GM12878 (cell line): ENCODE data around the gene KIAA0930. TPM values are rescaled to one million over a fixed set of nuclear protein-coding genes. Genes with fewer than 3 reads are reported as not detected.

Experiments used
- BACH1 ChIP-seq: fragments of 450-650 bp; IDR thresholded peaks from 2 replicates; pipeline ENCODE4 v1.6.1; 2017; ENCODE audit warnings: mild to moderate bottlenecking, borderline replicate concordance
- BCLAF1 ChIP-seq: fragments of 450-650 bp; IDR thresholded peaks from 2 replicates; pipeline ENCODE4 v1.6.1; 2017; ENCODE audit warnings: antibody characterized with exemption, mild to moderate bottlenecking, moderate library complexity
- BRCA1 ChIP-seq: IDR thresholded peaks from 2 replicates; pipeline ENCODE4 v1.6.1; 2011; ENCODE audit warnings: low read depth, low read length, improper control_type of control experiment
- CBX5 ChIP-seq: sonication (generic); IDR thresholded peaks from 2 replicates; pipeline ENCODE4 v1.6.1; 2016; ENCODE audit warnings: low read depth, moderate library complexity, mild to moderate bottlenecking, inconsistent platforms
- CHD4 ChIP-seq: fragments of 200-600 bp; sonication (generic); IDR thresholded peaks from 2 replicates; pipeline ENCODE4 v1.6.1; 2016; ENCODE audit warnings: mild to moderate bottlenecking
- CREB1 ChIP-seq: IDR thresholded peaks from 2 replicates; pipeline ENCODE4 v1.6.1; 2012; ENCODE audit warnings: low read depth, mild to moderate bottlenecking, inconsistent platforms
- CTCF ChIP-seq, 3 experiments: IDR thresholded peaks in 2 of 3; conservative IDR thresholded peaks in 1 of 3; 2 replicates each; pipeline ENCODE4 v1.5.1; 2011; ENCODE audit warnings: low read depth in 3 of 3, low read length in 3 of 3, mild to moderate bottlenecking in 3 of 3, control low read depth in 2 of 3, moderate library complexity in 2 of 3, inconsistent platforms in 1 of 3, mixed read lengths in 1 of 3; ENCODE audit not compliant: control insufficient read depth in 2 of 3, insufficient read depth in 1 of 3; ENCODE audit errors: extremely low read depth in 1 of 3
- ESRRA ChIP-seq: IDR thresholded peaks from 2 replicates; pipeline ENCODE4 v1.6.1; 2012; ENCODE audit warnings: mild to moderate bottlenecking, low read length, improper control_type of control experiment
- FOXK2 ChIP-seq: fragments of 450-650 bp; IDR thresholded peaks from 2 replicates; pipeline ENCODE4 v1.6.1; 2017; ENCODE audit warnings: mild to moderate bottlenecking, moderate library complexity
- FOXM1 ChIP-seq: IDR thresholded peaks from 2 replicates; pipeline ENCODE4 v1.6.1; 2012; ENCODE audit warnings: low read depth, mild to moderate bottlenecking, inconsistent platforms, low read length, moderate library complexity
- IRF4 ChIP-seq: IDR thresholded peaks from 2 replicates; pipeline ENCODE4 v1.6.1; 2011; ENCODE audit warnings: low read depth, low read length
- JUNB ChIP-seq: IDR thresholded peaks from 2 replicates; pipeline ENCODE4 v1.6.1; 2016; ENCODE audit warnings: antibody characterized with exemption, mild to moderate bottlenecking
- MTA3 ChIP-seq: IDR thresholded peaks from 2 replicates; pipeline ENCODE4 v1.6.1; 2012; ENCODE audit warnings: low read length, inconsistent platforms, borderline replicate concordance
- NR2C2 ChIP-seq: IDR thresholded peaks from 2 replicates; pipeline ENCODE4 v1.6.1; 2011; ENCODE audit warnings: borderline replicate concordance, low read depth; ENCODE audit not compliant: control insufficient read depth, insufficient read length
- PML ChIP-seq: IDR thresholded peaks from 2 replicates; pipeline ENCODE4 v1.6.1; 2012; ENCODE audit warnings: low read length, inconsistent platforms
- POLR2AphosphoS5 ChIP-seq: IDR thresholded peaks from 2 replicates; pipeline ENCODE4 v1.6.1; 2011; ENCODE audit warnings: mild to moderate bottlenecking, low read length, inconsistent platforms
- RAD51 ChIP-seq: fragments of 450-650 bp; IDR thresholded peaks from 2 replicates; pipeline ENCODE4 v1.6.1; 2016; ENCODE audit warnings: moderate library complexity, mild to moderate bottlenecking, inconsistent platforms
- RBBP5 ChIP-seq: fragments of 200-600 bp; sonication (generic); conservative IDR thresholded peaks from 2 replicates; pipeline ENCODE4 v1.6.1; 2016
- RELA ChIP-seq: fragments of 450-650 bp; IDR thresholded peaks from 2 replicates; pipeline ENCODE4 v1.8.0; 2014; ENCODE audit warnings: borderline replicate concordance; ENCODE audit not compliant: partially characterized antibody
- SIN3A ChIP-seq: IDR thresholded peaks from 2 replicates; pipeline ENCODE4 v1.6.1; 2012; ENCODE audit warnings: low read depth, low read length, improper control_type of control experiment
- SIX5 ChIP-seq: IDR thresholded peaks from 2 replicates; pipeline ENCODE4 v1.6.1; 2011; ENCODE audit warnings: mild to moderate bottlenecking, low read depth, low read length, moderate library complexity; ENCODE audit not compliant: severe bottlenecking
- SREBF2 ChIP-seq: IDR thresholded peaks from 2 replicates; pipeline ENCODE4 v1.6.1; 2012; ENCODE audit warnings: mild to moderate bottlenecking, low read length
- SUZ12 ChIP-seq: fragments of 200-600 bp; sonication (generic); IDR thresholded peaks from one replicate; pipeline ENCODE4 v1.6.1; 2018; ENCODE audit warnings: antibody characterized with exemption, mild to moderate bottlenecking; ENCODE audit not compliant: unreplicated experiment
- TCF12 ChIP-seq: IDR thresholded peaks from 2 replicates; pipeline ENCODE4 v1.6.1; 2011; ENCODE audit warnings: low read depth, mild to moderate bottlenecking, low read length
- ZNF274 ChIP-seq: IDR thresholded peaks from one replicate; pipeline ENCODE4 v1.8.0; 2011; ENCODE audit not compliant: insufficient read length, insufficient read depth
- ZNF384 ChIP-seq: IDR thresholded peaks from 2 replicates; pipeline ENCODE4 v1.6.1; 2012; ENCODE audit warnings: low read depth, mild to moderate bottlenecking, low read length, improper control_type of control experiment, borderline replicate concordance
- polyA plus RNA-seq, 11 experiments: library from polyadenylated mRNA; depleted of rRNA in 4 of 11; unstranded in 6 of 11; stranded (reverse) in 5 of 11; fragments of >200 nt; fragmentation: Nextera tagmentation in 4 of 11; fragmentation: Illumina TruSeq in 1 of 11; extraction: Ambion mirVana in 4 of 11; extraction: Trizol in 1 of 11; gene quantifications; 1 replicate in 1 of 11; 2 replicates in 10 of 11; pipeline versions ENCODE4 v1.2.1 to v1.2.3, GENCODE V29; 2011 to 2016; ENCODE audit warnings: inconsistent platforms in 2 of 11, missing spikeins in 2 of 11, low read depth in 1 of 11
- total RNA-seq, 4 experiments: library from RNA; depleted of rRNA in 3 of 4; stranded (reverse); fragments of >200 nt in 3 of 4; fragmentation: Illumina TruSeq in 1 of 4; extraction: Trizol in 1 of 4; gene quantifications; 2 replicates each; pipeline versions ENCODE4 v1.2.1 to v1.2.3, GENCODE V29; 2013 to 2021
- TF ChIP-seq, protein P1 (sequence below): IDR thresholded peaks from 2 replicates; pipeline ENCODE4 v1.6.1; 2011; ENCODE audit warnings: borderline replicate concordance, low read depth, mild to moderate bottlenecking, moderate library complexity, low read length; ENCODE audit not compliant: insufficient read depth, poor library complexity, severe bottlenecking

The KIAA0930 gene
- total and polyA plus RNA-seq, 10 of the 15 experiments (the other 5 are each of a cell fraction or from before 2014, with no cell fraction given) = 3.6 to 125 (median 46.3) TPM

GRCh38 chr22:45235101-45235777, 5.5 kb downstream of the KIAA0930 start (continued):
- TF ChIP-seq CBX5 = no peak
- TF ChIP-seq FOXK2 = no peak
- no peak for TF ChIP-seq CHD4
- no peak; the same call in 1 of the 2 replicates for TF ChIP-seq PML
- TF ChIP-seq SREBF2 = no peak
- no peak for TF ChIP-seq RBBP5
- TF ChIP-seq NR2C2 = no peak
- TF ChIP-seq, protein P1, sequence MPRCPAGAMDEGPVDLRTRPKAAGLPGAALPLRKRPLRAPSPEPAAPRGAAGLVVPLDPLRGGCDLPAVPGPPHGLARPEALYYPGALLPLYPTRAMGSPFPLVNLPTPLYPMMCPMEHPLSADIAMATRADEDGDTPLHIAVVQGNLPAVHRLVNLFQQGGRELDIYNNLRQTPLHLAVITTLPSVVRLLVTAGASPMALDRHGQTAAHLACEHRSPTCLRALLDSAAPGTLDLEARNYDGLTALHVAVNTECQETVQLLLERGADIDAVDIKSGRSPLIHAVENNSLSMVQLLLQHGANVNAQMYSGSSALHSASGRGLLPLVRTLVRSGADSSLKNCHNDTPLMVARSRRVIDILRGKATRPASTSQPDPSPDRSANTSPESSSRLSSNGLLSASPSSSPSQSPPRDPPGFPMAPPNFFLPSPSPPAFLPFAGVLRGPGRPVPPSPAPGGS = peak; percentile 72
- TF ChIP-seq POLR2AphosphoS5 = peak; percentile 75; the same call in 1 of the 2 replicates
- no peak for TF ChIP-seq SUZ12
- 0 out of 2 replicates have a peak, but pooled peaks have one; percentile 21 for TF ChIP-seq RAD51
- peak; percentile 89; the same call in 1 of the 2 replicates for TF ChIP-seq MTA3
- TF ChIP-seq RELA = no peak
- peak; percentile 72 for TF ChIP-seq JUNB
- no peak for TF ChIP-seq ZNF274
- peak; percentile 40 for TF ChIP-seq SIN3A
- TF ChIP-seq SIX5 = no peak
- peak; percentile 82; the same call in 1 of the 2 replicates for TF ChIP-seq TCF12
- no peak for TF ChIP-seq ESRRA
- TF ChIP-seq BCLAF1 = no peak
- no peak for TF ChIP-seq CTCF (IDR thresholded peaks at IDR 0.05 in 2 of 3, conservative IDR thresholded peaks at IDR 0.05 in 1 of 3; ENCODE audit: control insufficient read depth in 2 of 3, extremely low read depth in 1 of 3, insufficient read depth in 1 of 3, low read depth in 3 of 3, low read length in 3 of 3)
- peak; percentile 75 for TF ChIP-seq IRF4
- no peak; the same call in 1 of the 2 replicates for TF ChIP-seq BACH1
- no peak for TF ChIP-seq BRCA1
- TF ChIP-seq FOXM1 = peak; percentile 68
- TF ChIP-seq ZNF384 = no peak
- TF ChIP-seq CREB1 = peak; percentile 52
